ENCODE measurements around the gene RHEX.

DNA sequence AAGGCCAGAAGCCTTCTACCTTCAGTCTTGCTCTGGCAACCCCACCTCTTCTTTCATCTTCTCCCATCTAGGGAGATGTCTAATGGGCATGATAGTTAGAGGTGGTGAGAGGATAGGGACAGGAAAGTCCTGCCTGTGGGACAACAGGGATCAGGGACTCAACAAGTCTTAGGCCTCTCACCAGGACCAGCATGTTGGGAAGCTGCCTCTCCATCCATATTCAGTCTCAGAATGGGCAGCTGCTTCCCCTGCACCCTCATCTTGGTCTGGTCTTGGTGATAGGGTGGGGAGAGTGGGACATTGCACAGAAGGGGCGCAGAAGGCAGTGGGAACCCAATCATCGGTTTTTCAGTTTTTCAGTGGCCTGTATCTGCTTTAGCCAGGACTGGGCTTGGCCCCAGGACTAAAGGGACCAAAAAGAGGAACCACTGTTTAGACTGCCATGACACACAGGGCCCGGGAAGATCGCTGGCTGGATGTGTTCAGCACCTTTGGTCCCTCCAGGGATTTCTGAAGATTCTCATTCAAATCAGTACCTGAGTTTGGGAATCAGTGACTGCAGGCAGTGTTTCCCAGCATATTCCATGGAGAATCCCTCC, 12.7 kb downstream of the RHEX start:
- no peak for TF ChIP-seq POLR2AphosphoS5 (IDR thresholded peaks at IDR 0.05)
- TF ChIP-seq, protein P1, sequence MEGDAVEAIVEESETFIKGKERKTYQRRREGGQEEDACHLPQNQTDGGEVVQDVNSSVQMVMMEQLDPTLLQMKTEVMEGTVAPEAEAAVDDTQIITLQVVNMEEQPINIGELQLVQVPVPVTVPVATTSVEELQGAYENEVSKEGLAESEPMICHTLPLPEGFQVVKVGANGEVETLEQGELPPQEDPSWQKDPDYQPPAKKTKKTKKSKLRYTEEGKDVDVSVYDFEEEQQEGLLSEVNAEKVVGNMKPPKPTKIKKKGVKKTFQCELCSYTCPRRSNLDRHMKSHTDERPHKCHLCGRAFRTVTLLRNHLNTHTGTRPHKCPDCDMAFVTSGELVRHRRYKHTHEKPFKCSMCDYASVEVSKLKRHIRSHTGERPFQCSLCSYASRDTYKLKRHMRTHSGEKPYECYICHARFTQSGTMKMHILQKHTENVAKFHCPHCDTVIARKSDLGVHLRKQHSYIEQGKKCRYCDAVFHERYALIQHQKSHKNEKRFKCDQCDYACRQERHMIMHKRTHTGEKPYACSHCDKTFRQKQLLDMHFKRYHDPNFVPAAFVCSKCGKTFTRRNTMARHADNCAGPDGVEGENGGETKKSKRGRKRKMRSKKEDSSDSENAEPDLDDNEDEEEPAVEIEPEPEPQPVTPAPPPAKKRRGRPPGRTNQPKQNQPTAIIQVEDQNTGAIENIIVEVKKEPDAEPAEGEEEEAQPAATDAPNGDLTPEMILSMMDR (IDR thresholded peaks at IDR 0.05) = no peak
- TF ChIP-seq POLR2A (IDR thresholded peaks at IDR 0.05) = no peak
